NCI-H2171 treated with DMSO at 0.1 percent for 48 hours (cell line): ENCODE results near the gene PPARGC1A.

Source experiments
- DNase-seq: peaks from one replicate; lab custom pipeline; 2025; lab: John Stamatoyannopoulos, UW

The PPARGC1A gene

GRCh38 chr4:23774909-23775308, 114.9 kb downstream of the PPARGC1A start:
- no peak for DNase-seq

GRCh38 chr4:23773884-23774636, 115.8 kb downstream of the PPARGC1A start:
- DNase-seq: no peak

- no peak for DNase-seq
Observed at GRCh38 chr4:23770011-23770410, 119.8 kb downstream of the PPARGC1A start.

GRCh38 chr4:23769406-23769805, 120.4 kb downstream of the PPARGC1A start:
- DNase-seq: no peak

GRCh38 chr4:23768541-23768940, 121.3 kb downstream of the PPARGC1A start:
- DNase-seq: no peak

- no peak for DNase-seq
Observed at GRCh38 chr4:23766344-23766743, 123.5 kb downstream of the PPARGC1A start.

- no peak for DNase-seq
Observed at GRCh38 chr4:23763559-23763958, 126.3 kb downstream of the PPARGC1A start.

GRCh38 chr4:23762551-23762950, 127.3 kb downstream of the PPARGC1A start:
- no peak for DNase-seq

- DNase-seq: no peak
Observed at GRCh38 chr4:23759066-23759465, 130.8 kb downstream of the PPARGC1A start.

GRCh38 chr4:23754688-23755087, 135.2 kb downstream of the PPARGC1A start:
- no peak for DNase-seq

GRCh38 chr4:23750125-23750524, 139.7 kb downstream of the PPARGC1A start:
- DNase-seq: no peak

GRCh38 chr4:23747281-23747735, 142.5 kb downstream of the PPARGC1A start:
- DNase-seq: no peak

- DNase-seq: no peak
Observed at GRCh38 chr4:23746672-23747071, 143.2 kb downstream of the PPARGC1A start.

- no peak for DNase-seq
Observed at GRCh38 chr4:23746027-23746426, 143.8 kb downstream of the PPARGC1A start.

GRCh38 chr4:23745377-23745776, 144.5 kb downstream of the PPARGC1A start:
- DNase-seq: no peak
